ENCODE data around the gene LMBR1L. TPM values are rescaled to one million over a fixed set of nuclear protein-coding genes. Genes with fewer than 3 reads are reported as not detected.

Gene LMBR1L
- total RNA-seq, 1 donor from 2014 or later = 64.4 TPM

GRCh38 chr12:49057888-49058287 lies 52.8 kb downstream of the LMBR1L start:
- intact Hi-C loops (cut with micrococcal nuclease) = loop anchor here (2.0 to 5.0 kb wide), 5 partner anchors 131 to 376 kb away; partner anchors contain the start of genes CCNT1, DDX23, KANSL2 and TUBA1A

GRCh38 chr12:49055978-49056754 lies 54.5 kb downstream of the LMBR1L start:
- intact Hi-C loops (cut with micrococcal nuclease) = loop anchor here (1.0 to 5.0 kb wide), 9 partner anchors 13 to 374 kb away; partner anchors contain the start of genes ARF3, CCNT1, DDX23 and KANSL2

GRCh38 chr12:49055092-49055491 lies 55.6 kb downstream of the LMBR1L start:
- intact Hi-C loops (cut with micrococcal nuclease) = loop anchor here (5.0 kb wide), 2 partner anchors 338 to 373 kb away; partner anchors contain the start of genes CCNT1 and KANSL2

- intact Hi-C loops (cut with micrococcal nuclease) = no loop called here
These were observed 56.1 kb downstream of the LMBR1L start for GRCh38 chr12:49054524-49054923.

- intact Hi-C loops (cut with micrococcal nuclease) = no loop called here
These were observed 56.6 kb downstream of the LMBR1L start for GRCh38 chr12:49054096-49054495.

- intact Hi-C loops (cut with micrococcal nuclease) = no loop called here
These were observed 58.0 kb downstream of the LMBR1L start for GRCh38 chr12:49052451-49053208.

- intact Hi-C loops (cut with micrococcal nuclease) = no loop called here
These were observed 58.7 kb downstream of the LMBR1L start for GRCh38 chr12:49051777-49052438.

- intact Hi-C loops (cut with micrococcal nuclease) = no loop called here
These were observed 59.3 kb downstream of the LMBR1L start for GRCh38 chr12:49051373-49051764.

- intact Hi-C loops (cut with micrococcal nuclease) = no loop called here
These were observed 59.9 kb downstream of the LMBR1L start for GRCh38 chr12:49050507-49051372.

GRCh38 chr12:49049566-49050224 lies 61.0 kb downstream of the LMBR1L start:
- intact Hi-C loops (cut with micrococcal nuclease) = no loop called here

- intact Hi-C loops (cut with micrococcal nuclease) = no loop called here
These were observed 61.7 kb downstream of the LMBR1L start for GRCh38 chr12:49048953-49049352.

Other genes starting within 250 kb of the LMBR1L start
- 4.0 and 5.6 TPM in 2 replicates for gene RND1, start 245.0 kb downstream of the LMBR1L start, total RNA-seq
- gene FKBP11, start 185.4 kb downstream of the LMBR1L start, total RNA-seq = 74.2 and 83.6 TPM in 2 replicates
- 150 and 164 TPM in 2 replicates for gene ARF3, start 153.4 kb downstream of the LMBR1L start, total RNA-seq
- gene WNT10B, start 139.1 kb downstream of the LMBR1L start, total RNA-seq = 1.3 and 1.6 TPM in 2 replicates
- 0.22 TPM in 1 of 2 replicates, not detected in the other for gene WNT1, start 132.5 kb downstream of the LMBR1L start, total RNA-seq
- 0.07 and 0.29 TPM in 2 replicates for gene DDN, start 111.5 kb downstream of the LMBR1L start, total RNA-seq
- 73.7 and 74.8 TPM in 2 replicates for gene PRKAG1, start 92.1 kb downstream of the LMBR1L start, total RNA-seq
- gene KMT2D, start 50.1 kb downstream of the LMBR1L start, total RNA-seq = 107 and 123 TPM in 2 replicates
- 10.4 and 11.1 TPM in 2 replicates for gene RHEBL1, start 40.9 kb downstream of the LMBR1L start, total RNA-seq
- 0.07 TPM in 1 of 2 replicates, not detected in the other for gene DHH, start 16.0 kb downstream of the LMBR1L start, total RNA-seq
- 1,474 and 1,482 TPM in 2 replicates for gene TUBA1B, start 20.5 kb upstream of the LMBR1L start, total RNA-seq
- gene TUBA1A, start 78.2 kb upstream of the LMBR1L start, total RNA-seq = 57.8 and 58.6 TPM in 2 replicates
- gene TUBA1C, start 154.2 kb upstream of the LMBR1L start, total RNA-seq = 204 and 205 TPM in 2 replicates
- not detected in 2 replicates for gene PRPH, start 184.3 kb upstream of the LMBR1L start, total RNA-seq
- gene TROAP, start 212.4 kb upstream of the LMBR1L start, total RNA-seq = 62.2 and 67.1 TPM in 2 replicates
- gene C1QL4, start 226.3 kb upstream of the LMBR1L start, total RNA-seq = not detected in 2 replicates
- gene DNAJC22, start 236.0 kb upstream of the LMBR1L start, total RNA-seq = not detected in 2 replicates